H1 (cell line): ENCODE data around the gene MBTPS1.

Experiments
- CTCF ChIP-seq, 3 experiments: IDR thresholded peaks; 1 replicate in 2 of 3; 2 replicates in 1 of 3; pipeline versions ENCODE4 v1.5.1 to v1.6.1; 2011; ENCODE audit warnings: low read length in 3 of 3, mild to moderate bottlenecking in 3 of 3, inconsistent platforms in 2 of 3, low read depth in 1 of 3, moderate library complexity in 1 of 3; ENCODE audit not compliant: insufficient read depth in 1 of 3; ENCODE audit errors: control extremely low read depth in 1 of 3
- POLR2A ChIP-seq, 2 experiments: IDR thresholded peaks; 1 replicate in 1 of 2; 2 replicates in 1 of 2; pipeline ENCODE4 v1.6.1; 2011; ENCODE audit warnings: low read depth in 2 of 2, low read length in 2 of 2, mild to moderate bottlenecking in 2 of 2; ENCODE audit errors: control extremely low read depth in 1 of 2
- RAD21 ChIP-seq, 2 experiments: IDR thresholded peaks in 1 of 2; conservative IDR thresholded peaks in 1 of 2; 2 replicates each; pipeline ENCODE4 v1.6.1; 2011; ENCODE audit warnings: low read depth in 2 of 2, low read length in 2 of 2, improper control_type of control experiment in 1 of 2, inconsistent platforms in 1 of 2, mild to moderate bottlenecking in 1 of 2, moderate library complexity in 1 of 2
- RFX5 ChIP-seq: IDR thresholded peaks from 2 replicates; pipeline ENCODE4 v1.6.1; 2011; ENCODE audit warnings: low read depth, low read length, improper control_type of control experiment, borderline replicate concordance
- SIN3A ChIP-seq, 2 experiments: IDR thresholded peaks in 1 of 2; conservative IDR thresholded peaks in 1 of 2; 2 replicates each; pipeline ENCODE4 v1.6.1; 2011 to 2012; ENCODE audit warnings: low read length in 2 of 2, improper control_type of control experiment in 1 of 2, low read depth in 1 of 2, mild to moderate bottlenecking in 1 of 2
- TAF1 ChIP-seq: IDR thresholded peaks from 2 replicates; pipeline ENCODE4 v1.6.1; 2011; ENCODE audit warnings: mild to moderate bottlenecking, low read depth, low read length
- TF ChIP-seq, protein P1 (sequence below): IDR thresholded peaks from 2 replicates; pipeline ENCODE4 v1.6.1; 2012; ENCODE audit warnings: inconsistent platforms

DNA sequence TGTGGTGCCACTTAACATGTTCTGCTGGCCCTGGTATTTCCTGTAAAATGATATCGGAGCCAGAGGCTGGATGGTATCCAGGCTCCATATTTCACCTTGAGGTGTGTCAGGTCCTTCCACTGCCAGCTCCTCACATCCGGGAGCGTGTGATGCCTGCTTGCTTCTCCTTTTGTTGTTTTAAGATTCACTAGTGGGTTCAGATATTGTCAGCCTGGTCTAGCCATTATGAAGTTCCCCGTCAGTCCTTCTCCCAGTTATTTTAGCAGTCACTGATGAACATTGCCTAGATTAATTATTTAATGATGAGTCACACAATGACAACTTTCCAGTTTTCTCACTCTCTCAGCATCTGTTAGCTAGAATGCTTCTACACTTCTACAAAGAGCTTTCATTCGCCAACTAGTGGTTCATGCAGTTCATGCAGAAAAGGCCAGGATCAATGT, 39.6 kb upstream of the MBTPS1 start:
- TF ChIP-seq TAF1 (no peak), RFX5 (no peak), POLR2A (IDR thresholded peaks at IDR 0.05; ENCODE audit: control extremely low read depth in 1 of 2, low read depth in 2 of 2, low read length in 2 of 2) (no peak), RAD21 (IDR thresholded peaks at IDR 0.05 in 1 of 2, conservative IDR thresholded peaks at IDR 0.05 in 1 of 2; ENCODE audit: low read depth in 2 of 2, low read length in 2 of 2) (0 out of 4 replicates have a peak, but pooled peaks of 1 of the 2 experiments have one; percentile 3), SIN3A (conservative IDR thresholded peaks at IDR 0.05 in 1 of 2, IDR thresholded peaks at IDR 0.05 in 1 of 2; ENCODE audit: low read depth in 1 of 2, low read length in 2 of 2) (no peak), CTCF (IDR thresholded peaks at IDR 0.05; ENCODE audit: control extremely low read depth in 1 of 3, insufficient read depth in 1 of 3, low read depth in 1 of 3, low read length in 3 of 3) (no peak)
- TF ChIP-seq, protein P1, sequence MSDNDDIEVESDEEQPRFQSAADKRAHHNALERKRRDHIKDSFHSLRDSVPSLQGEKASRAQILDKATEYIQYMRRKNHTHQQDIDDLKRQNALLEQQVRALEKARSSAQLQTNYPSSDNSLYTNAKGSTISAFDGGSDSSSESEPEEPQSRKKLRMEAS = no peak
